Activated T-cell treated with anti-CD3 and anti-CD28 coated beads, Interleukin-2, amount 50 U/mL, for 4 hours (primary cell): ENCODE measurements around the gene ANKRD27. TPM values are rescaled to one million over a fixed set of nuclear protein-coding genes. Genes with fewer than 3 reads are reported as not detected.
A peak's percentile ranks its signal among the peaks of the same experiment; 100 is the strongest.
"Not testable (repeated sequence)": the region's sequence is repeated elsewhere in the genome, so short reads cannot be mapped to it uniquely, and the experiment has no call there.

Experiments
- ATAC-seq, 2 donors: fragments of 200-7000 bp; cut with Tn5 transposase; one replicate each; pipeline ENCODE4 v1.10.0; 2021
- DNase-seq: peaks from one replicate; pipeline ENCODE4 v3.0.0-alpha.2; 2020
- H3K27me3 Mint-ChIP-seq: one replicate; pipeline ENCODE4 v1.8.0; 2021; ENCODE audit warnings: low read depth, mixed read lengths
- H3K36me3 Mint-ChIP-seq: one replicate; pipeline ENCODE4 v1.8.0; 2022; ENCODE audit warnings: mixed read lengths; ENCODE audit not compliant: insufficient read depth
- H3K4me1 Mint-ChIP-seq: one replicate; pipeline ENCODE4 v1.8.0; 2021; ENCODE audit warnings: low read depth, mixed read lengths
- H3K4me3 Mint-ChIP-seq: one replicate; pipeline ENCODE4 v1.8.0; 2021; ENCODE audit warnings: mild to moderate bottlenecking, moderate library complexity, mixed read lengths
- H3K9me3 Mint-ChIP-seq: one replicate; pipeline ENCODE4 v1.8.0; 2021; ENCODE audit warnings: mixed read lengths
- total RNA-seq, 3 donors: library from RNA; stranded (reverse); gene quantifications; one replicate each; pipeline ENCODE4 v1.2.1, GENCODE V29; 2021

ANKRD27 gene
- total RNA-seq, 3 donors from 2014 or later, result 24.9 to 25.1 (median 25.0) TPM

- Mint-ChIP-seq H3K36me3 (peaks cover 41% of the 10 kb centered on the region), H3K4me1 (peaks cover 61% of the 10 kb centered on the region), H3K4me3 (peak overlapping the region; percentile 90)
- not testable (repeated sequence) for H3K27me3 Mint-ChIP-seq, DNase-seq, ATAC-seq, H3K9me3 Mint-ChIP-seq
Measured at GRCh38 chr19:32694851-32695250, 19.9 kb upstream of the ANKRD27 start.

GRCh38 chr19:32694316-32694715 is 19.3 kb upstream of the ANKRD27 start:
- ATAC-seq, H3K27me3 Mint-ChIP-seq, DNase-seq, H3K9me3 Mint-ChIP-seq: not testable (repeated sequence)
- H3K4me1 Mint-ChIP-seq, result peaks cover 65% of the 10 kb centered on the region
- H3K4me3 Mint-ChIP-seq, result peak overlapping the region; percentile 90
- H3K36me3 Mint-ChIP-seq, result peaks cover 36% of the 10 kb centered on the region

- ATAC-seq, result peak in 1 of 2 donors; percentile 5
- Mint-ChIP-seq H3K4me1 (peaks cover 61% of the 10 kb centered on the region), H3K4me3 (peak overlapping the region; percentile 90), H3K36me3 (peaks cover 28% of the 10 kb centered on the region)
- not testable (repeated sequence) for H3K27me3 Mint-ChIP-seq, H3K9me3 Mint-ChIP-seq, DNase-seq
Measured at GRCh38 chr19:32693151-32694108, 18.4 kb upstream of the ANKRD27 start.

GRCh38 chr19:32692727-32693061 is 17.7 kb upstream of the ANKRD27 start:
- ATAC-seq (peak; percentile 1 to 8), DNase-seq (no peak)
- no peaks in the 10 kb centered on the region for H3K9me3 Mint-ChIP-seq
- H3K36me3 Mint-ChIP-seq, result peaks cover 20% of the 10 kb centered on the region
- H3K4me3 Mint-ChIP-seq, result peak overlapping the region; percentile 90
- no peaks in the 10 kb centered on the region for H3K27me3 Mint-ChIP-seq
- peaks cover 60% of the 10 kb centered on the region for H3K4me1 Mint-ChIP-seq

GRCh38 chr19:32691952-32692726 is 17.2 kb upstream of the ANKRD27 start:
- DNase-seq, result peak; percentile 27
- no peaks in the 10 kb centered on the region for H3K27me3 Mint-ChIP-seq
- H3K4me3 Mint-ChIP-seq, result peak overlapping the region; percentile 90
- ATAC-seq, result peak; percentile 69 to 72
- H3K4me1 Mint-ChIP-seq, result peaks cover 56% of the 10 kb centered on the region
- H3K9me3 Mint-ChIP-seq, result no peaks in the 10 kb centered on the region
- H3K36me3 Mint-ChIP-seq, result peaks cover 17% of the 10 kb centered on the region

GRCh38 chr19:32691291-32691951 is 16.4 kb upstream of the ANKRD27 start, which contains the start of gene NUDT19:
NUDT19 (plus strand) TSS chr19:32691821; CDS start chr19:32691961, 140 bp downstream.
- Mint-ChIP-seq H3K36me3 (peaks cover 17% of the 10 kb centered on the region), H3K27me3 (no peaks in the 10 kb centered on the region), H3K9me3 (no peaks in the 10 kb centered on the region), H3K4me3 (peak within 1 kb of the TSS; percentile 90), H3K4me1 (peaks cover 52% of the 10 kb centered on the region)
- DNase-seq, result peak; percentile 70
- peak; percentile 81 to 83 for ATAC-seq

GRCh38 chr19:32688311-32688710 is 13.3 kb upstream of the ANKRD27 start:
- no peaks in the 10 kb centered on the region for H3K9me3 Mint-ChIP-seq
- peaks cover 23% of the 10 kb centered on the region for H3K4me1 Mint-ChIP-seq
- peaks cover 6% of the 10 kb centered on the region for H3K36me3 Mint-ChIP-seq
- no peak overlapping the region for H3K4me3 Mint-ChIP-seq
- ATAC-seq (no peak), DNase-seq (no peak)
- no peaks in the 10 kb centered on the region for H3K27me3 Mint-ChIP-seq

GRCh38 chr19:32687681-32688080 is 12.7 kb upstream of the ANKRD27 start:
- H3K36me3 Mint-ChIP-seq, result peaks cover 2% of the 10 kb centered on the region
- H3K4me3 Mint-ChIP-seq, result no peak overlapping the region
- H3K9me3 Mint-ChIP-seq, result no peaks in the 10 kb centered on the region
- DNase-seq, result no peak
- peaks cover 17% of the 10 kb centered on the region for H3K4me1 Mint-ChIP-seq
- no peak for ATAC-seq
- no peaks in the 10 kb centered on the region for H3K27me3 Mint-ChIP-seq

- DNase-seq (no peak), ATAC-seq (no peak)
- no peak overlapping the region for H3K4me3 Mint-ChIP-seq
- peaks cover 17% of the 10 kb centered on the region for H3K4me1 Mint-ChIP-seq
- peaks cover 2% of the 10 kb centered on the region for H3K27me3 Mint-ChIP-seq
- H3K9me3 Mint-ChIP-seq, result no peaks in the 10 kb centered on the region
- peaks cover 2% of the 10 kb centered on the region for H3K36me3 Mint-ChIP-seq
Measured at GRCh38 chr19:32686847-32687475, 12.0 kb upstream of the ANKRD27 start.

GRCh38 chr19:32682317-32682716 is 7.3 kb upstream of the ANKRD27 start:
- no peak overlapping the region for H3K4me3 Mint-ChIP-seq
- no peaks in the 10 kb centered on the region for H3K36me3 Mint-ChIP-seq
- no peaks in the 10 kb centered on the region for H3K9me3 Mint-ChIP-seq
- H3K4me1 Mint-ChIP-seq, result no peaks in the 10 kb centered on the region
- peaks cover 8% of the 10 kb centered on the region for H3K27me3 Mint-ChIP-seq
- DNase-seq, result no peak
- ATAC-seq, result no peak

GRCh38 chr19:32680986-32681385 is 6.0 kb upstream of the ANKRD27 start:
- Mint-ChIP-seq H3K4me3 (no peak overlapping the region), H3K36me3 (no peaks in the 10 kb centered on the region), H3K4me1 (no peaks in the 10 kb centered on the region), H3K27me3 (peaks cover 14% of the 10 kb centered on the region), H3K9me3 (no peaks in the 10 kb centered on the region)
- no peak for DNase-seq
- no peak for ATAC-seq

GRCh38 chr19:32677657-32678056 is 2.7 kb upstream of the ANKRD27 start:
- no peak for ATAC-seq
- no peaks in the 10 kb centered on the region for H3K36me3 Mint-ChIP-seq
- H3K4me1 Mint-ChIP-seq, result peaks cover 16% of the 10 kb centered on the region
- H3K9me3 Mint-ChIP-seq, result no peaks in the 10 kb centered on the region
- H3K4me3 Mint-ChIP-seq, result peak overlapping the region; percentile 58
- peaks cover 14% of the 10 kb centered on the region for H3K27me3 Mint-ChIP-seq
- DNase-seq, result no peak

GRCh38 chr19:32676895-32677359 is 1.9 kb upstream of the ANKRD27 start:
- H3K4me3 Mint-ChIP-seq, result peak overlapping the region; percentile 58
- H3K27me3 Mint-ChIP-seq, result peaks cover 12% of the 10 kb centered on the region
- H3K36me3 Mint-ChIP-seq, result no peaks in the 10 kb centered on the region
- DNase-seq (no peak), ATAC-seq (no peak)
- H3K4me1 Mint-ChIP-seq, result peaks cover 22% of the 10 kb centered on the region
- H3K9me3 Mint-ChIP-seq, result no peaks in the 10 kb centered on the region
